Sigmoid colon (tissue), 7 donors: ENCODE measurements around the gene GABRR2. TPM values are rescaled to one million over a fixed set of nuclear protein-coding genes. Genes with fewer than 3 reads are reported as not detected.

Experiments
- DNase-seq: peaks from one replicate; pipeline ENCODE4 v3.0.0-alpha.2; 2019
- H3K27ac ChIP-seq, 4 donors: fragments of 200-600 bp; sonication (generic); one replicate each; pipeline ENCODE4 v1.5.1; 2016 to 2019; ENCODE audit warnings: mild to moderate bottlenecking in 1 of 4
- H3K27me3 ChIP-seq, 3 donors: fragments of 200-600 bp; sonication (generic); one replicate each; pipeline ENCODE4 v1.5.1; 2019; ENCODE audit warnings: mild to moderate bottlenecking in 1 of 3
- H3K36me3 ChIP-seq, 4 donors: fragments of 200-600 bp; sonication (generic); one replicate each; pipeline ENCODE4 v1.5.1; 2016 to 2019
- H3K4me1 ChIP-seq, 4 donors: fragments of 200-600 bp; sonication (generic); one replicate each; pipeline ENCODE4 v1.5.1; 2017 to 2019
- H3K4me3 ChIP-seq, 4 donors: fragments of 200-600 bp; sonication (generic); one replicate each; pipeline ENCODE4 v1.5.1; 2017 to 2019; ENCODE audit warnings: mild to moderate bottlenecking in 2 of 4, moderate library complexity in 1 of 4
- H3K9me3 ChIP-seq, 4 donors: fragments of 200-600 bp in 3 of 4; sonication (generic) in 3 of 4; one replicate each; pipeline versions ENCODE4 v1.5.1 to v1.6.1; 2013 to 2019
- EP300 ChIP-seq, 4 donors: sonication (generic); formaldehyde crosslinking; IDR thresholded peaks; one replicate each; pipeline ENCODE4 v1.6.1; 2017; ENCODE audit warnings: antibody characterized with exemption in 4 of 4
- POLR2A ChIP-seq, 2 donors: fragments of 450-650 bp; IDR thresholded peaks; one replicate each; pipeline ENCODE4 v1.6.1; 2016; ENCODE audit warnings: antibody characterized with exemption in 2 of 2, mild to moderate bottlenecking in 2 of 2, moderate library complexity in 2 of 2
- POLR2AphosphoS5 ChIP-seq, 4 donors: sonication (generic); formaldehyde crosslinking; IDR thresholded peaks; one replicate each; pipeline ENCODE4 v1.6.1; 2017; ENCODE audit warnings: antibody characterized with exemption in 4 of 4
- WGBS, 2 donors: extraction: QIAGEN DNeasy Blood & Tissue Kit; methylation state at CpG; one replicate each; pipeline ENCODE4 v1.1.7; 2013; 5-methylcytosine and 5-hydroxymethylcytosine counted together
- intact Hi-C: fragments of 100-400 bp; cut with DNase I; formaldehyde crosslinking; loops from one replicate; pipeline ENCODE4 v1.15.1; 2023
- polyA plus RNA-seq, 3 donors: library from polyadenylated mRNA; stranded (reverse); fragments of 200-250 nt; gene quantifications; one replicate each; pipeline ENCODE4 v1.2.3, GENCODE V29; 2013
- total RNA-seq, 4 donors: library from RNA; depleted of rRNA; stranded (reverse); fragments of >200 nt; gene quantifications; one replicate each; pipeline ENCODE4 v1.1.0, GENCODE V29; 2016
- TF ChIP-seq, protein P1 (sequence below), 4 experiments: fragments of 450-650 bp in 3 of 4; fragments of 200-600 bp in 1 of 4; IDR thresholded peaks; one replicate each; pipeline ENCODE4 v1.5.1; 2016 to 2019; ENCODE audit warnings: antibody characterized with exemption in 4 of 4, mild to moderate bottlenecking in 3 of 4, moderate library complexity in 2 of 4
- donor health status: healthy with polysubstance abuse.
- donor health status: Bipolar disorder and iron deficiency.
- donor health status: healthy.

The GABRR2 gene
- total and polyA plus RNA-seq, 7 donors, result 0.36 to 2.8 (median 0.99) TPM; not detected in 2

DNA sequence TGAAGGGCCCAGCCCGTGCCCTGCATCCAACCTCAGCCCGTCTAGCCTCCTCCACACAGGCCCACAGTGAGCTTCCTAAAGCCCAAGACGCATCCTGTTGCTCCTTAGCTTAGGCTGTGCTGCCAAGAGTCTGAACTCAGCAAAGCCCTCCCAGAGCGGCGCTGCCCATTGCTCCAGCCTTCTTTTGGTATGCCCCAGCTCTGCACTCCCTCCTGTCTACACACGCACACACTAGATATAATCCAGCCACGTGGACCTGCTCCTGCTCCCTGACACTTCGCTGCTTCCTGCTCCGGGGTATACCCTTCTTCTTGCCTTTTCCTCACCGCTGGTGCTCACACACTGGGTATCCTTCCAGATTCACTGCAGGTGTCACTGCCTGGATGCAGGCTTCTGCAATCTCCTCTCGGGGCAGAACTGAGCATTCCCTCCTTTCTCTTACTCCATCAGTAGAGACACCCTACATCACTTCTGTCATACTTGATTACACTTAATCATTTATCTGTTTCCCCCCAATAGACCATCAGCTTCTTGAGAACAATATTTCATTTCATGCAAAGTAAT lies 23.8 kb downstream of the GABRR2 start:
- DNase-seq, result no peak
- no peaks in the 10 kb centered on the region for H3K36me3 ChIP-seq
- H3K4me1 ChIP-seq, result no peaks in the 10 kb centered on the region
- intact Hi-C loops, result no loop called here
- 88 to 90% methylated on average over 11 of the region's 11 CpGs for WGBS, 2 donors
- H3K27me3 ChIP-seq, result no peaks in the 10 kb centered on the region
- no peaks in the 10 kb centered on the region for H3K9me3 ChIP-seq
- TF ChIP-seq, protein P1, sequence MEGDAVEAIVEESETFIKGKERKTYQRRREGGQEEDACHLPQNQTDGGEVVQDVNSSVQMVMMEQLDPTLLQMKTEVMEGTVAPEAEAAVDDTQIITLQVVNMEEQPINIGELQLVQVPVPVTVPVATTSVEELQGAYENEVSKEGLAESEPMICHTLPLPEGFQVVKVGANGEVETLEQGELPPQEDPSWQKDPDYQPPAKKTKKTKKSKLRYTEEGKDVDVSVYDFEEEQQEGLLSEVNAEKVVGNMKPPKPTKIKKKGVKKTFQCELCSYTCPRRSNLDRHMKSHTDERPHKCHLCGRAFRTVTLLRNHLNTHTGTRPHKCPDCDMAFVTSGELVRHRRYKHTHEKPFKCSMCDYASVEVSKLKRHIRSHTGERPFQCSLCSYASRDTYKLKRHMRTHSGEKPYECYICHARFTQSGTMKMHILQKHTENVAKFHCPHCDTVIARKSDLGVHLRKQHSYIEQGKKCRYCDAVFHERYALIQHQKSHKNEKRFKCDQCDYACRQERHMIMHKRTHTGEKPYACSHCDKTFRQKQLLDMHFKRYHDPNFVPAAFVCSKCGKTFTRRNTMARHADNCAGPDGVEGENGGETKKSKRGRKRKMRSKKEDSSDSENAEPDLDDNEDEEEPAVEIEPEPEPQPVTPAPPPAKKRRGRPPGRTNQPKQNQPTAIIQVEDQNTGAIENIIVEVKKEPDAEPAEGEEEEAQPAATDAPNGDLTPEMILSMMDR (IDR thresholded peaks at IDR 0.05), result no peak
- TF ChIP-seq EP300 (IDR thresholded peaks at IDR 0.05) (no peak), POLR2AphosphoS5 (IDR thresholded peaks at IDR 0.05) (no peak), POLR2A (IDR thresholded peaks at IDR 0.05) (no peak)
- no peak overlapping the region for H3K4me3 ChIP-seq
- no peak overlapping the region for H3K27ac ChIP-seq

GRCh38 chr6:89290401-89291155 lies 24.5 kb downstream of the GABRR2 start:
- H3K4me1 ChIP-seq, result no peaks in the 10 kb centered on the region
- intact Hi-C loops, result no loop called here
- no peak for DNase-seq
- no peaks in the 10 kb centered on the region for H3K9me3 ChIP-seq
- 83 to 88% methylated on average over 13 of the region's 13 CpGs for WGBS, 2 donors
- no peaks in the 10 kb centered on the region for H3K36me3 ChIP-seq
- H3K4me3 ChIP-seq, result no peak overlapping the region
- H3K27ac ChIP-seq, result no peak overlapping the region
- H3K27me3 ChIP-seq, result no peaks in the 10 kb centered on the region
- TF ChIP-seq POLR2AphosphoS5 (IDR thresholded peaks at IDR 0.05), result no peak
- TF ChIP-seq POLR2A (IDR thresholded peaks at IDR 0.05), result no peak
- TF ChIP-seq, protein P1 (IDR thresholded peaks at IDR 0.05), result no peak
- TF ChIP-seq EP300 (IDR thresholded peaks at IDR 0.05), result no peak

DNA sequence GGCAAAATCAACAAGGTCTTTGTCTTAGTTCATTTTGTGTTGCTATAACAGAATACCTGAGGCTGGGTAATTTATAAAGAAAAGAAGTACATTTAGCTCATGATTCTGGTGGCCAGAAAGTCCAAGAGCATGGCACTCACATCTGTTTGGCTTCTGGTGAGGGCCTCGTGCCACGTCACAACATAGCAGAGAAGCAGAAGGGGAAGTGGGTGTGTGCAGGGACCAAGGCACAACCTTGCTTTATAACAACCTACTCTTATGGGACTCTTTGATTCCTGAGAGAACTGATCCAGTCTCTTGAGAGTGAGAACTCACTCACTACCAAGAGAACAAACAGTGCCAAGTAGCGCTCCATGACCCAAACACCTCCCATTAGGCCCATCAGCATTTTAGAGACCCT lies 25.4 kb downstream of the GABRR2 start:
- H3K36me3 ChIP-seq, result no peaks in the 10 kb centered on the region
- no peak for DNase-seq
- no peak for TF ChIP-seq POLR2AphosphoS5 (IDR thresholded peaks at IDR 0.05)
- TF ChIP-seq, protein P1 (IDR thresholded peaks at IDR 0.05), result no peak
- TF ChIP-seq EP300 (IDR thresholded peaks at IDR 0.05), result no peak
- no peak for TF ChIP-seq POLR2A (IDR thresholded peaks at IDR 0.05)
- H3K9me3 ChIP-seq, result no peaks in the 10 kb centered on the region
- 89 to 90% methylated on average over 3 of the region's 3 CpGs for WGBS, 2 donors
- H3K27me3 ChIP-seq, result no peaks in the 10 kb centered on the region
- intact Hi-C loops, result no loop called here
- H3K4me1 ChIP-seq, result no peaks in the 10 kb centered on the region
- H3K4me3 ChIP-seq, result no peak overlapping the region
- H3K27ac ChIP-seq, result no peak overlapping the region

DNA sequence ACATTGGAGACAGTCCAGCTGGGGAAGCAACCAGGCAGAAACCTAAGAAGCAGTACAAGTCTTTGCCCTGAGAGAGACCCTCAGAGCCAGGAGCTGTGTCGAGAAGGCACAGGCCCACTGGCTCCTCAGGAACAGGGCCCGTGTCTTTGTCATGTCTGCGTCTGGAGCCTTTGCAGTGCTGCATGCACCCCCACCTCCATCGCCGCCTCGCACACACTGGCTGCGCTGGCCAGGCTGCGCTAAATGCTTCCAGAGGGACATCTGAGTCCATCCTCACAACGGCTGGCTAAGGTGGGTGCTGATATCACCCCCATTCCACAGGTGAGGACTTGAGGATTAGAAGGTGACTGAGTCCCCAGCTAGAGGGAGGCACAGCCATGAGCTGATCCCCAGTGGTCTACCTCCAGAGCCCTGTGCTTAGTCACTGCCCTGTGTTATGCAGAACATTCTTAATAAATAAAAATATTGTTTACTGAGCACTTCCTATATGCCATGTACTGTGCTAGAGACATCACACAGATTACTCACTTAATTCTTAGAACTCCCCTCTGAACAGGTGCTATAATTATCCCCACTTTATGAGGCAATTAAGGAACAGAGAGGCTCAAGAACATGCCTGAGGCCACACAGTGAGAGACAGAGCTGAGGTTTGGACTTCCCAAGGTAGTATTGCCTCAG lies 27.6 kb downstream of the GABRR2 start:
- Histone ChIP-seq H3K27me3 (no peaks in the 10 kb centered on the region), H3K9me3 (no peaks in the 10 kb centered on the region), H3K27ac (no peak overlapping the region), H3K4me1 (no peaks in the 10 kb centered on the region), H3K36me3 (no peaks in the 10 kb centered on the region), H3K4me3 (no peak overlapping the region)
- intact Hi-C loops, result no loop called here
- TF ChIP-seq, protein P1 (IDR thresholded peaks at IDR 0.05), result no peak
- TF ChIP-seq EP300 (IDR thresholded peaks at IDR 0.05), result no peak
- TF ChIP-seq POLR2A (IDR thresholded peaks at IDR 0.05), result no peak
- no peak for TF ChIP-seq POLR2AphosphoS5 (IDR thresholded peaks at IDR 0.05)
- WGBS, 2 donors, result 92 to 93% methylated on average over 9 of the region's 9 CpGs
- DNase-seq, result no peak
